Testis (tissue), 2 donors: ENCODE results near the gene ADAMTS16.

Experiments used
- POLR2A ChIP-seq: fragments of 450-650 bp; IDR thresholded peaks from one replicate; pipeline ENCODE4 v1.6.1; 2017; ENCODE audit warnings: antibody characterized with exemption, mild to moderate bottlenecking, moderate library complexity
- TF ChIP-seq, protein P1 (sequence below), 3 experiments: fragments of 450-650 bp in 2 of 3; fragments of 200-600 bp in 1 of 3; sonication (generic) in 1 of 3; IDR thresholded peaks; one replicate each; pipeline ENCODE4 v1.5.1; 2016 to 2019; ENCODE audit warnings: antibody characterized with exemption in 3 of 3, mild to moderate bottlenecking in 2 of 3, moderate library complexity in 1 of 3

DNA sequence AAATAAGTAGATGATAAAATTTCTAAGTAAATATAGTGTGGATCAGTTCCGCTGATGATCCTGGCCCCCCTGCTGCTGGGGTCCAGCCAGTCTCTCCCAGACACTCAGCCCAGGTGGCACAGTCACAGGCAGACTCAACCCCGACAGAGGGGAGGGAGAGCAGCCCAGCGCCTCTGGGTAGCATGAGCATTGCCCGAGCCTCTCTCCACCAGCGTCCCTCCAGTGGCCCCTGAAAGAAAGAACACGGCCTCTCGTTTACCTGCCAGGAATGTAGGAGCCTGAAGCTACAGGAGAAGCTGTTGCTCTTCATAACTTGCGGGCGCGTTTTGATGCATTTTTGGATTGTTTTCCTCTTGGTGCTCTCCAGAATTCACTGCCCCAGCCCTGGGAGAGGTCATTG is 213.6 kb downstream of the ADAMTS16 start:
- TF ChIP-seq, protein P1, sequence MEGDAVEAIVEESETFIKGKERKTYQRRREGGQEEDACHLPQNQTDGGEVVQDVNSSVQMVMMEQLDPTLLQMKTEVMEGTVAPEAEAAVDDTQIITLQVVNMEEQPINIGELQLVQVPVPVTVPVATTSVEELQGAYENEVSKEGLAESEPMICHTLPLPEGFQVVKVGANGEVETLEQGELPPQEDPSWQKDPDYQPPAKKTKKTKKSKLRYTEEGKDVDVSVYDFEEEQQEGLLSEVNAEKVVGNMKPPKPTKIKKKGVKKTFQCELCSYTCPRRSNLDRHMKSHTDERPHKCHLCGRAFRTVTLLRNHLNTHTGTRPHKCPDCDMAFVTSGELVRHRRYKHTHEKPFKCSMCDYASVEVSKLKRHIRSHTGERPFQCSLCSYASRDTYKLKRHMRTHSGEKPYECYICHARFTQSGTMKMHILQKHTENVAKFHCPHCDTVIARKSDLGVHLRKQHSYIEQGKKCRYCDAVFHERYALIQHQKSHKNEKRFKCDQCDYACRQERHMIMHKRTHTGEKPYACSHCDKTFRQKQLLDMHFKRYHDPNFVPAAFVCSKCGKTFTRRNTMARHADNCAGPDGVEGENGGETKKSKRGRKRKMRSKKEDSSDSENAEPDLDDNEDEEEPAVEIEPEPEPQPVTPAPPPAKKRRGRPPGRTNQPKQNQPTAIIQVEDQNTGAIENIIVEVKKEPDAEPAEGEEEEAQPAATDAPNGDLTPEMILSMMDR (IDR thresholded peaks at IDR 0.05) = no peak
- TF ChIP-seq POLR2A = no peak
